Thoracic aorta (tissue), 2 donors: Measurements from ENCODE around the gene FLRT1. TPM values are rescaled to one million over a fixed set of nuclear protein-coding genes. Genes with fewer than 3 reads are reported as not detected.
A peak's percentile ranks its signal among the peaks of the same experiment; 100 is the strongest.

ENCODE experiments used
- ATAC-seq: fragments of 150-250 bp; one replicate; pipeline ENCODE4 v1.8.0; 2017; ENCODE audit warnings: low read depth; ENCODE audit not compliant: insufficient number of reproducible peaks, low FRiP score
- DNase-seq: peaks from one replicate; pipeline ENCODE4 v3.0.0-alpha.2; 2020; ENCODE audit warnings: low spot score
- H3K27ac ChIP-seq, 2 donors: fragments of 200-600 bp; sonication (generic); 1 replicate in 1 of 2; 2 replicates in 1 of 2; pipeline ENCODE4 v1.5.1; 2016; ENCODE audit warnings: mild to moderate bottlenecking in 2 of 2, moderate library complexity in 2 of 2
- H3K27me3 ChIP-seq: fragments of 200-600 bp; sonication (generic); replicated peaks from 2 replicates; pipeline ENCODE4 v1.6.0; 2016; ENCODE audit warnings: mild to moderate bottlenecking; ENCODE audit not compliant: insufficient read depth
- H3K36me3 ChIP-seq: fragments of 200-600 bp; sonication (generic); one replicate; pipeline ENCODE4 v1.5.1; 2016
- H3K4me1 ChIP-seq, 2 donors: fragments of 200-600 bp; sonication (generic); 1 replicate in 1 of 2; 2 replicates in 1 of 2; pipeline versions ENCODE4 v1.5.1 to v1.6.0; 2016; ENCODE audit warnings: low read depth in 2 of 2, mild to moderate bottlenecking in 1 of 2; ENCODE audit not compliant: control insufficient read depth in 1 of 2
- H3K4me3 ChIP-seq: fragments of 200-600 bp; sonication (generic); 2 replicates; pipeline ENCODE4 v1.5.1; 2016; ENCODE audit warnings: mild to moderate bottlenecking
- H3K9me3 ChIP-seq: fragments of 200-600 bp; sonication (generic); 2 replicates; pipeline ENCODE4 v1.5.1; 2016
- CTCF ChIP-seq: fragments of 200-600 bp; sonication (generic); IDR thresholded peaks from one replicate; pipeline ENCODE4 v1.5.1; 2019; ENCODE audit warnings: antibody characterized with exemption
- total RNA-seq, 2 donors: library from RNA; depleted of rRNA; stranded (reverse); fragments of >200 nt; gene quantifications; one replicate each; pipeline versions ENCODE4 v1.1.0 to v1.2.3, GENCODE V29; 2016

The FLRT1 gene
- total RNA-seq, 2 donors from 2014 or later = 0.41 TPM; not detected in 1

GRCh38 chr11:64027651-64028397 is 7.9 kb upstream of the FLRT1 start:
- ATAC-seq (no peak), DNase-seq (no peak)
- Histone ChIP-seq H3K4me1 (peaks cover 0 to 5% of the 10 kb centered on the region in 2 donors), H3K4me3 (peak overlapping the region; percentile 41), H3K27ac (no peak overlapping the region), H3K9me3 (no peaks in the 10 kb centered on the region), H3K36me3 (no peaks in the 10 kb centered on the region), H3K27me3 (no peaks in the 10 kb centered on the region)
- no peak for TF ChIP-seq CTCF

- no peaks in the 10 kb centered on the region for H3K27me3 ChIP-seq
- no peak overlapping the region for H3K27ac ChIP-seq
- H3K36me3 ChIP-seq = no peaks in the 10 kb centered on the region
- H3K4me1 ChIP-seq = peaks cover 0 to 5% of the 10 kb centered on the region in 2 donors
- DNase-seq (no peak), ATAC-seq (no peak)
- no peak for TF ChIP-seq CTCF
- no peaks in the 10 kb centered on the region for H3K9me3 ChIP-seq
- H3K4me3 ChIP-seq = peak overlapping the region; percentile 41
Measured at GRCh38 chr11:64028398-64029115, 7.2 kb upstream of the FLRT1 start.

- no peak for DNase-seq
Measured at GRCh38 chr11:64029773-64030172, 6.0 kb upstream of the FLRT1 start.

GRCh38 chr11:64031001-64031400 is 4.7 kb upstream of the FLRT1 start:
- H3K36me3 ChIP-seq = no peaks in the 10 kb centered on the region
- no peak overlapping the region for H3K27ac ChIP-seq
- no peak for ATAC-seq
- H3K9me3 ChIP-seq = no peaks in the 10 kb centered on the region
- no peak for DNase-seq
- no peaks in the 10 kb centered on the region for H3K27me3 ChIP-seq
- peaks cover under 1 to 12% of the 10 kb centered on the region in 2 donors for H3K4me1 ChIP-seq
- TF ChIP-seq CTCF = no peak
- H3K4me3 ChIP-seq = no peak overlapping the region

More at GRCh38 chr11:64029773-64030172, 6.0 kb upstream of the FLRT1 start:
- H3K4me3 ChIP-seq = no peak overlapping the region
- no peaks in the 10 kb centered on the region for H3K9me3 ChIP-seq
- no peaks in the 10 kb centered on the region for H3K27me3 ChIP-seq
- no peaks in the 10 kb centered on the region for H3K36me3 ChIP-seq
- peaks cover 0 to 5% of the 10 kb centered on the region in 2 donors for H3K4me1 ChIP-seq
- no peak for TF ChIP-seq CTCF
- ATAC-seq = no peak
- H3K27ac ChIP-seq = no peak overlapping the region

- no peak for TF ChIP-seq CTCF
- no peak for DNase-seq
- no peak overlapping the region for H3K4me3 ChIP-seq
- ATAC-seq = no peak
- H3K27ac ChIP-seq = no peak overlapping the region
- H3K4me1 ChIP-seq = peaks cover 9 to 22% of the 10 kb centered on the region in 2 donors
- no peaks in the 10 kb centered on the region for H3K36me3 ChIP-seq
- no peaks in the 10 kb centered on the region for H3K27me3 ChIP-seq
- H3K9me3 ChIP-seq = no peaks in the 10 kb centered on the region
Measured at GRCh38 chr11:64032050-64032449, 3.7 kb upstream of the FLRT1 start.
